Lung (tissue), 12 donors: ENCODE results near the gene NR3C1. TPM values are rescaled to one million over a fixed set of nuclear protein-coding genes. Genes with fewer than 3 reads are reported as not detected.

Experiments
- ATAC-seq: fragments of 200-7000 bp; cut with Tn5 transposase; one replicate; pipeline ENCODE4 v1.9.1; 2020; ENCODE audit warnings: moderate number of reproducible peaks; ENCODE audit not compliant: insufficient read depth, low FRiP score
- DNase-seq, 3 donors: peaks; one replicate each; pipeline ENCODE4 v3.0.0-alpha.2; 2013 to 2017
- H3K27ac ChIP-seq, 2 donors: one replicate each; pipeline ENCODE4 v1.5.1; 2013; ENCODE audit warnings: mild to moderate bottlenecking in 2 of 2, moderate library complexity in 2 of 2, control low read depth in 1 of 2, inconsistent platforms in 1 of 2, low read depth in 1 of 2, low read length in 1 of 2
- H3K27me3 ChIP-seq, 3 donors: one replicate each; pipeline ENCODE4 v1.5.1; 2013; ENCODE audit warnings: low read length in 2 of 3; ENCODE audit not compliant: control insufficient read depth in 3 of 3, insufficient read depth in 3 of 3
- H3K36me3 ChIP-seq, 4 donors: one replicate each; pipeline ENCODE4 v1.5.1; 2013; ENCODE audit warnings: low read length in 4 of 4, mild to moderate bottlenecking in 1 of 4, moderate library complexity in 1 of 4; ENCODE audit not compliant: control insufficient read depth in 4 of 4, insufficient read depth in 4 of 4
- H3K4me1 ChIP-seq, 5 donors: one replicate each; pipeline ENCODE4 v1.5.1; 2013; ENCODE audit warnings: low read length in 5 of 5, mild to moderate bottlenecking in 2 of 5, moderate library complexity in 1 of 5; ENCODE audit not compliant: control insufficient read depth in 5 of 5, insufficient read depth in 5 of 5
- H3K4me3 ChIP-seq: one replicate; pipeline ENCODE4 v1.5.1; 2013; ENCODE audit warnings: mild to moderate bottlenecking, control low read depth, moderate library complexity
- H3K9ac ChIP-seq, 2 donors: one replicate each; pipeline ENCODE4 v1.5.1; 2013; ENCODE audit warnings: low read length in 2 of 2, control low read depth in 1 of 2; ENCODE audit not compliant: insufficient read depth in 1 of 2
- H3K9me3 ChIP-seq, 4 donors: one replicate each; pipeline ENCODE4 v1.5.1; 2013; ENCODE audit warnings: low read length in 3 of 4, mild to moderate bottlenecking in 1 of 4, moderate library complexity in 1 of 4; ENCODE audit not compliant: control insufficient read depth in 4 of 4, insufficient read depth in 3 of 4
- WGBS, 2 donors: extraction: QIAGEN DNeasy Blood & Tissue Kit; methylation state at CpG; one replicate each; pipeline ENCODE4 v1.1.7; 2013; 5-methylcytosine and 5-hydroxymethylcytosine counted together
- polyA plus RNA-seq, 2 donors: library from polyadenylated mRNA; stranded (reverse); fragments of 200-250 nt; gene quantifications; one replicate each; pipeline ENCODE4 v1.2.1, GENCODE V29; 2013
- total RNA-seq, 2 donors: library from RNA; depleted of rRNA in 1 of 2; stranded (reverse); fragments of >200 nt in 1 of 2; gene quantifications; one replicate each; pipeline ENCODE4 v1.2.1, GENCODE V29; 2014 to 2021
- TF ChIP-seq, protein P1 (sequence below): IDR thresholded peaks from 2 replicates; pipeline ENCODE4 v1.5.1; 2012; ENCODE audit warnings: mild to moderate bottlenecking; ENCODE audit errors: control extremely low read depth, extremely low read depth
- donor health status: control.
- donor health status: control.
- donor health status: Bipolar disorder and iron deficiency.
- donor health status: healthy.
- donor health status: DM: yes; HTN: yes; CAD: no.

NR3C1 gene
- total and polyA plus RNA-seq, 4 donors: 21.6 to 103 (median 48.2) TPM

DNA sequence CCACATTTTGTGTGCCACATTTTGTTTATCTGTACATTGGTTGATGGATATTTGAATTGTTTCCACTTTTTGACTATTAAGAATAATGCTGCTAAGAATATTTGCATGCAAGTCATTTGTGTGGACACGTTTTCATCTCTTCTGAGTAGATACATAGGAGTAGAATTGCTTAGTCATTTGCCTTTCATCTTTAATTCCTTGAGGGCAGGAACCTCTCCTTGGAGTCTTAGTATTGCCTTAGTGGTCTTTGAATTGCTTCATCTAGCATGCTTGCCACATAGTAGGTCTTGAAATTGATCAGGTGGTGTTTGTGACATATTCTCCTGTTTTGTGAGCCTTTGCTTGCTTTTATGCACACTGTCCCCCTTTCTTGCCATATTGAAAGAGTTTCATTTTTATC, 128.5 kb downstream of the NR3C1 start:
- Histone ChIP-seq H3K9ac (no peak overlapping the region), H3K4me3 (no peak overlapping the region), H3K4me1 (peaks cover 0 to 5% (median 0%) of the 10 kb centered on the region in 5 donors), H3K36me3 (peaks cover 0 to 4% (median under 1%) of the 10 kb centered on the region in 4 donors), H3K27ac (no peak overlapping the region), H3K27me3 (no peaks in the 10 kb centered on the region), H3K9me3 (no peaks in the 10 kb centered on the region)
- 60 to 79% methylated on average over 1 of the region's 1 CpG for WGBS, 2 donors
- TF ChIP-seq, protein P1, sequence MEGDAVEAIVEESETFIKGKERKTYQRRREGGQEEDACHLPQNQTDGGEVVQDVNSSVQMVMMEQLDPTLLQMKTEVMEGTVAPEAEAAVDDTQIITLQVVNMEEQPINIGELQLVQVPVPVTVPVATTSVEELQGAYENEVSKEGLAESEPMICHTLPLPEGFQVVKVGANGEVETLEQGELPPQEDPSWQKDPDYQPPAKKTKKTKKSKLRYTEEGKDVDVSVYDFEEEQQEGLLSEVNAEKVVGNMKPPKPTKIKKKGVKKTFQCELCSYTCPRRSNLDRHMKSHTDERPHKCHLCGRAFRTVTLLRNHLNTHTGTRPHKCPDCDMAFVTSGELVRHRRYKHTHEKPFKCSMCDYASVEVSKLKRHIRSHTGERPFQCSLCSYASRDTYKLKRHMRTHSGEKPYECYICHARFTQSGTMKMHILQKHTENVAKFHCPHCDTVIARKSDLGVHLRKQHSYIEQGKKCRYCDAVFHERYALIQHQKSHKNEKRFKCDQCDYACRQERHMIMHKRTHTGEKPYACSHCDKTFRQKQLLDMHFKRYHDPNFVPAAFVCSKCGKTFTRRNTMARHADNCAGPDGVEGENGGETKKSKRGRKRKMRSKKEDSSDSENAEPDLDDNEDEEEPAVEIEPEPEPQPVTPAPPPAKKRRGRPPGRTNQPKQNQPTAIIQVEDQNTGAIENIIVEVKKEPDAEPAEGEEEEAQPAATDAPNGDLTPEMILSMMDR: no peak
- ATAC-seq (no peak), DNase-seq (no peak)

DNA sequence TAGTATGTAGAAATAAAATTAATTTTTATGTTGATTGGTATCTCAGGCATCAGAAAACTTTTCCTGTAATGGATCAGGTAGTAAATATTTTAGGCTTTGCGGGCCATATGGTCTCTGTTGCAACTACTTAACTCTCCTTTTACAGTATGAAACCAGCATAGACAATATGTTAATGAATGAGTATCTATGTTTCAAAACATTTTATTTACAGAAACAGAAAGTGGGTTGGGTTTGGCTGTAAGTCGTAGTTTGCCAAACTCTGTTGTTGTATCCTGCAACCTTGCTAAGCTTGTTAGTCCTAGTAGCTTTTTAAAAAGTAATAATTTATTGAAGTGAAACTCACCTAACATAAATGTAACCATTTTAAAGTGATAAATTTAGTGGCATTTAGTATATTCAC, 132.1 kb downstream of the NR3C1 start:
- DNase-seq (no peak), ATAC-seq (no peak)
- no peak overlapping the region for H3K27ac ChIP-seq
- no peak overlapping the region for H3K4me3 ChIP-seq
- WGBS, 2 donors: 93 to 94% methylated on average over 2 of the region's 2 CpGs
- H3K27me3 ChIP-seq: no peaks in the 10 kb centered on the region
- no peaks in the 10 kb centered on the region for H3K36me3 ChIP-seq
- TF ChIP-seq, protein P1: no peak
- no peaks in the 10 kb centered on the region for H3K4me1 ChIP-seq
- no peak overlapping the region for H3K9ac ChIP-seq
- peaks cover 0 to 9% (median 2%) of the 10 kb centered on the region in 4 donors for H3K9me3 ChIP-seq

DNA sequence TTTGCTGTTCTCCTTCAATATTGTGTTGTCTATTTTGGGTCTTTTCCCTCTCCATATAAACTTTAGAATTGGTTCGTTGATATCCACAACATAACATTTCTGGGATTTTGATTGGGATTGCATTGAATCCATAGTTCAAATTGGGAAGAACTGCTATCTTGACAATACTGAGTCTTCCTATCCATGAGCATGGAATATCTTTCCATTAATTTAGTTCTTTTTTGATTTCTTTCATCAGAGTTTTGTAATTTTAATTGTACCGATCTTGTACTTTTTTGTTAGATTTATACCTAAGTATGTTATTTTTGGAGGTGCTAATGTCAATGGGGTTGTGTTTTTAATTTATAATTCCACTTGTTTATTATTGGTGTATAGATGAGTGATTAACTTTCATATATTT, 135.1 kb downstream of the NR3C1 start:
- DNase-seq: no peak
- TF ChIP-seq, protein P1: no peak
- Histone ChIP-seq H3K4me3 (no peak overlapping the region), H3K36me3 (no peaks in the 10 kb centered on the region), H3K4me1 (no peaks in the 10 kb centered on the region), H3K9ac (no peak overlapping the region), H3K27ac (no peak overlapping the region), H3K27me3 (no peaks in the 10 kb centered on the region), H3K9me3 (peaks cover 0 to 9% (median 3%) of the 10 kb centered on the region in 4 donors)
- WGBS, 2 donors: 95 to 99% methylated on average over 2 of the region's 2 CpGs
- ATAC-seq: no peak

DNA sequence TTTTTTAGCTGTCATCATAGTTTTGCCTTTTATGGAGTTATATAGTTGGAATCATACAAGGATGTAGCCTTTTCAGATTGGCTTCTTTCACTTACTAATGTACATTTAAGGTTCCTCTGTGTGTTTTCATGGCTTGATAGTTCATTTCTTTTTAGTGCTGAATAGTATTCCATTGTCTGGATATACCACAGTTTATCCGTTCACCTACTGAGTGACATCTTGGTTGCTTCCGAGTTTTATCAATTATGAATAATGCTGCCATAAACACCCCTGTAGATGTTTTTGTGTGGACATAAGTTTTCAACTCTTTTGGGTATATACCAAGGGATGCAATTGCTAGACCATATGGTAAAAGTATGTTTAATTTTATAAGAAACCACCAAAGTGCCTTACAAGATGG, 136.3 kb downstream of the NR3C1 start:
- no peaks in the 10 kb centered on the region for H3K36me3 ChIP-seq
- peaks cover 0 to 9% (median 3%) of the 10 kb centered on the region in 4 donors for H3K9me3 ChIP-seq
- DNase-seq: no peak
- no peak overlapping the region for H3K9ac ChIP-seq
- H3K27me3 ChIP-seq: no peaks in the 10 kb centered on the region
- no peaks in the 10 kb centered on the region for H3K4me1 ChIP-seq
- 97 to 98% methylated on average over 2 of the region's 2 CpGs for WGBS, 2 donors
- TF ChIP-seq, protein P1: no peak
- no peak for ATAC-seq
- no peak overlapping the region for H3K4me3 ChIP-seq
- H3K27ac ChIP-seq: no peak overlapping the region
